Activated T-cell treated with anti-CD3 and anti-CD28 coated beads for 1 hour (primary cell): ENCODE results near the gene RIMS1.

ENCODE experiments used
- DNase-seq: peaks from one replicate; pipeline ENCODE4 v3.0.0-alpha.2; 2020; ENCODE audit warnings: low read depth

The RIMS1 gene

DNA sequence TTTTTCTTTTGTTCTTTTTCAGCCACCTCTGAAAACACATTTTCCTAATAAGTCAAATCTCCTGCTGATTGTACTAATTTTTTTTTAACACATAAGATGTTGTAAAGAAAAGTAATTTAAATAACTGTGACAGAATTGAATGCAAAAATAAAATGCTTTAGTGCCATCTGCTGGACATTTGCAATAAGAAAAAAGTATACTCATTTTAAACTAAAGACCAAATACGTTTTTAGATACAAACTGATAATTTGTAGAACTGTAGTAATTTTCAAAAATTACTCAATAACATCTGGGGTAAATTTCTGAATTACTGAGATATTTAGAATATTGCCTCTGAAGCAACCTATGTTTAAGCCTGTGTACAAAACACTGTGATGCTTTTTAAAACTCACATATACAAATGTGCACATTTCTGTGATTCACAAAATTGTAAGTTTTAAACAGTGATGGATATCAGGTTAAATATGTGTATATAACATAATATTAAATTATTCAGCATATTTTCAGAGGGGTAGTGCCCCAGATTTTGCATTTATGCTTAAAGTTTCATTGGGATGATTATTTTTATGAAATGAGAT is 198.7 kb downstream of the RIMS1 start:
- no peak for DNase-seq

GRCh38 chr6:72094506-72094905 is 208.2 kb downstream of the RIMS1 start:
- no peak for DNase-seq

- DNase-seq, result no peak
Observed at GRCh38 chr6:72102561-72102960, 216.2 kb downstream of the RIMS1 start.

DNA sequence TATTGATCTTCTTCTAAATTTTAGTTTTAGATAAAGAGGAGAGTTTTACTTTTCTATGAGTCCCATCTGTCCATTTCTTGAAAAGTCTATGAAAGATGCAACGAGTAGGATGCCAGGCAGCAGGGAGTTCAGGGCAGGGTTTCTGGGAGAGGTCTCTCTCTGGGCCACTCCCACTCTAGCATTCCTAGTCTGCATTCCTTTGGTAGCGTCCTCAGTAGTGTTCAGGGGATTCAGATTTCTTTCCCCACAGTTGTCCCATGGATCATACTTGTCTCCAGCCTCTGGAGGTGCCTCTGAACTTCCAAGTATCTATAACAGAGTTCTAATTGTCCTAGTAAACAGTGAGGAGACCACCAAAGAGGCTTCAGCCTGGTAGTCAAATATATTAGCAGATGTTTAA is 225.3 kb downstream of the RIMS1 start:
- no peak for DNase-seq

DNA sequence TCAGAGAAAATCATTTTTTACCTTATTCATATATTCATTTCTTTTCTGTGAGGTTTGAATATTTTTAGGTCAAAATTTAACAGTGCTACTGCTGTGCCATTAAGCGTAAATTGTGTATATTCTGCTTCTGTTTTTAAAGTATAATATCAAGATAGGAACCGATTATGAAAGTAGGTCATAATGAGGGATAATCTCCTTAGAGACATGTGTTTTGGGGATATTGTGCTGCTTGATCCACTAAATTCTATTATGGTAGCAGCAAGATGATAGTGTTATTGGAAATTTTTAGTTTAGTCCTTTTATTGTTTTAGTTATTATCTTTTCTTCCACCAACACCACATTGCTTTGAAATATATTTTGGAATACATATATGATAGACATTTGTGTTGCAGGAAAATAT is 244.0 kb downstream of the RIMS1 start:
- no peak for DNase-seq

- no peak for DNase-seq
Observed at GRCh38 chr6:72132427-72132826, 246.1 kb downstream of the RIMS1 start.

GRCh38 chr6:72132851-72133250 is 246.5 kb downstream of the RIMS1 start:
- no peak for DNase-seq

DNA sequence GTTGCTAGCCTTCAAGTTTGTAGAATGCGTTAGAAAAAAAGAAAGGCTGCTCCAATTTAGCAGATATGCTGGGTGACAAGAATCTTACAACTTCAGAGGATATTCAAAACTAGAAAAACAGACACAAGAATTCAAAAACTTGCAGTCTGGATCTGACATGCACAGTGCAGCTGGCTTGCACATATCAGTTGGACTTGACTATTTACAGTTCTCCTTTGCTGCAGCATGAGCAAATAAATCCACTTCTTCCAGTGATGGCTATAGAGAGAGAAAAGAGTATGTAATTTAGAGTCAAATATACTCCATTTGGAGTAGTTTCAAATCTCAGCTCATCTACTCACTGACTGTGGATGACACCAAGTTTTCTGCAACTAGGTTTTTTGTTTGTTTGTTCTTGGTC is 247.0 kb downstream of the RIMS1 start:
- DNase-seq, result no peak

- no peak for DNase-seq
Observed at GRCh38 chr6:72140795-72141194, 254.4 kb downstream of the RIMS1 start.

DNA sequence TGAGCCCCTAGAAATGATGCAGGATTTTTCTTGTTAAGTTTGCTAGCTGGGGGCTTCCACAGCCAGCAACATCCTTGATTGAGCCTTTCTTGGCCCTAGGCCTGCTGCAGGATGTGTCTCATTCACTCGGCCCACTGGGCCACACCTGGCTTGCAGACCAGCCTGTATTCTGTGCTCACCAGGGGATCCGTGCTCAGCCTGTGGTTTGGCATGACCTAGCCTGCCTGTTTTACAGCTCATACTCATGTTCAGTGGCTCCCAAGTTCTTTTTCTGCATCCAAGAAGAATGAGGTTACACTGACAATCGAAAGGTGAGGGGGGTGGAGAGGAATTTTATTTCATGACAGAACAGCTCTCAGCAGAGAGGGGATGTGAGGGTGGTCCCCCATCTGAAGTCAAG is 263.4 kb downstream of the RIMS1 start:
- no peak for DNase-seq

GRCh38 chr6:72151742-72152141 is 265.4 kb downstream of the RIMS1 start:
- no peak for DNase-seq

DNA sequence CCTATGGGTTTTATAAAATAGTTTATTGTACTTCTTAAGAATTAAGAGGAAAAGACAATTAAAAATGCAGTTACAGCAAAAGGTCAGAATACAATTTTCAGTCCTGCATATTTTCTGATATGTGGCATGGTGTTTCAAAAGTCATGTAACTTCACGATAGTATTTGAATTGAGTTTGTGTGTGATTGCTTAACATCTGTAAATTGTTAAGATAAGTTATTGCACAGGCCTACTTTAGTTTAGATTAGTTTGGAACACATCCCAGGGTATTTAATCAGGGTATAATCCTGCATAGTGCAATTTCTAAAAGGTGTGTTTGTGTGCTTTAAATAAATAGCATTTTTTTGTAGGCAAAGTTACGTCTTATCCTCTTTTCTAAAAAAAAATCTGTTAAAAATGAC is 289.6 kb downstream of the RIMS1 start:
- DNase-seq, result no peak

- no peak for DNase-seq
Observed at GRCh38 chr6:72182337-72183246, 296.2 kb downstream of the RIMS1 start.

DNA sequence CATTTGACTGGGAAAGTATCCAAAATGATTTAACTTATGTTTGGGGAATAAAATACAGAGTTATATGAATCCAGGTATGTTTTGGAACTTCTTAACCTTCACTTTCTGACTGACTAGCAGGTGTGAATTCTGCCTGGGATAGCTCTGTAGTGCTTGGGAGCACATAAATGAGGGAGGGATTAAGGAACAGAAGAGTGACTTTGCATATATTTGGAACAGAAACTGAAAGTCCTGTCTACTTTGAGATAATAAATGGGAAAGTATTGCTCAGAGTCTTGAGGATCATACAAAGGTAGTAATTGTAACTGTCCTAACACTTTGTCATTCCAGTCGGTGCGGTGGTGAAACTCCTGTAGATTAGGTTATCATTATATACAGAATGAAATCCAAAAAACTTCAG is 317.6 kb downstream of the RIMS1 start:
- DNase-seq, result no peak

- DNase-seq, result no peak
Observed at GRCh38 chr6:72205500-72205899, 319.1 kb downstream of the RIMS1 start.

DNA sequence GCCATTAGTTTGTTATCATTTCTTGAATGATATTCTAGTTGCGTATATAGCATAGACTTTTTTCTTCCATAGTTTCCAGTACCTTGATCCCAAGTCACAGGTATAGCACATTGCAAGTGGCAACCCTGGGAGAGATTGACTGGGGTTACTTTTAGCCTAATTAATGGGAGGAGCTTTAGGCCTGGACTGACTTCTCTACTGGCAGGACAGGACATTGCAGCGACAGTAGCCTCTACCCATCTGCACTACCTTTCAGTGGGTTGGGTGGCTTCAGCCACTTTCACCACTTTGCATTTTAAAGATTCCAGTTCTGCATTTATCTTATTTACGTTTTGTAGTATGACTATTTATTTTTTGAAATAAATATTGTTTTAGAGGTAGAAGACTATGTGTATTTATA is 320.3 kb downstream of the RIMS1 start:
- DNase-seq, result no peak

DNA sequence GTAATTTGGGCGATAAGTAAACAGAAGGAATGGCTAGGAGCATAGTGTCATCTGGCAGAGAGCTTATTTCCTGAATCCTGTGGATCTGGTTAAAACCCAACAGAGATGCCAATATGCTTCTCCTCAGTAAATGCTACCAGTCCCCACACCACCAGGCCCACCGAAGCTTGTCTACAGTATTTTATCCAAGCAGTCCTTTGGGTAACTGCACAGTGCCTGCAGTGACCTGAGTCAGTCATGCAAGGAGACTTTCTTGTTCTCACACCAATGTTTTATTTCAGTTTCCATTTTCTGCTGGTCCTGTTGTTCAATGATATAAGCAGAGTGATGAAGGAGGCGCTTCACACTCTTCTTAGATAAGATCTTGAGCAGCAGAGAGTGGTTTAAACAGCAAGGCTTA is 326.3 kb downstream of the RIMS1 start:
- no peak for DNase-seq

GRCh38 chr6:72213654-72214053 is 327.3 kb downstream of the RIMS1 start:
- no peak for DNase-seq

GRCh38 chr6:72216222-72217068 is 330.1 kb downstream of the RIMS1 start:
- no peak for DNase-seq

- no peak for DNase-seq
Observed at GRCh38 chr6:72217626-72218025, 331.3 kb downstream of the RIMS1 start.

GRCh38 chr6:72218125-72218524 is 331.8 kb downstream of the RIMS1 start:
- no peak for DNase-seq

DNA sequence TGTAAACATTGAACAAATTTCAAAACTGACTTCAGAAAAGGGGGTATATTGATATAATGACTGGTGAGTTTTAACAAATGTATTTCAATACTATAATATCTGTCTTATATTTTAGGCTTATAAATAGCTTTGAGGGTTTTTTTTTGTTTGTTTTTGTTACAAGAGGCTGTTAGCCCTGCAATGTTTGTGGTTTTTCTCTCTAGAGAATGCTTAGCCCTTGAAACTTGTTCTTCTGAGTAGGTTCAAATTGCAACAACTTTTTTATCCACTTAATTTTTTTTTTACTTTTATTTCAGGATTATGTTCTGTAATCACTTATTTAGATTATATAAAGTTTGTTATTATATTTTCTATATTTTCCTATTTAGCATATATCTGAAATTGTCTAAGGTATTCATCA is 333.2 kb downstream of the RIMS1 start:
- no peak for DNase-seq

DNA sequence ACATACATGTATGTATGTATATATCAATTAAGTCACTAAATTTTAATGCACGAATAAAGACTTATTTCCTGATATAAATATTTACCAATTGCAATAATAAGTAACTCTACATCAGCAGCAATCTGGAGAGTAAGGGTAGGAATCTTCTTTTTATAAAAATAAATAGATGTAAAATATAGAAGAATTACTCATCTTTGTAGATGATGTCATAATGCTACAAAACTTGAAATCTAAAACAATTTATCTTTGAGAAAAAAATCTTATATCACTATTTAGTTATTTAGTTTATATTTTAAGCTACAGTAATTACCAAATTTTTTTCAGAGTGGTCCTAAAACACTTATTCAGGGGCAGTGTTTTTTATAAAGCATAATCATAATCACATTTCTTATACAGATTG is 351.7 kb downstream of the RIMS1 start:
- no peak for DNase-seq
